ENCODE data around the gene C1orf87.

DNA sequence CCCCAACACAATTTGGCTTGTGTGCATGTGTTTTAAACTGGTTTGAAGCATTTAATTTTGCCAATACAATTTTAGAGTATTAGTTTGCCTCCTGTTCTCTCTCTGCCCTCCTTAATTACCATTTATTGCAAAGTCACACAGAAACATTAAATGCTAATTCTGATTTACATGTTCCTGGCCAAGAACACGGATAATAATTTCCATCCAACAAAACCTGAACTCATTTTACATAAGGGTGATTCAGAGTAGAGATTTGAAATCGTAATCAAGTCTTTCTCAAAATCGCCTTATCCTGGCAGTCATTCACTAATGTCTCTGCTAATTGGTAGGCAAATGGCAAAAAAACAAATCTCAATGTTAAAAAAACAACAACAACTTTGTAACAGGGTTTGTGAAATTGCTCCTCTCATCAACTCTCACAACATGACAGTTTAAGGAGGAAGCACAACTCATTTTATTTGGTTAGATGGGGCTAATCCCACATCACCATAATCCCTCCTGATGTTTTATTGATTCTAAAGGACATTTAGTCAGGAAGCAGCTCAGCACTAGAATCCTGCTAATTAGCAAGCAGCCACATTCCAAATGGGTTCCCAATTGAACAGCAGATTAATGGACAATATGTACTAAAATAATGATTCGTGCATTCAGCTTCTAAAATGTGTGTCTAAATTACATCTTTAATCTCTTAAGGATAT, 55.9 kb downstream of the C1orf87 start:
- TF ChIP-seq, protein P1, sequence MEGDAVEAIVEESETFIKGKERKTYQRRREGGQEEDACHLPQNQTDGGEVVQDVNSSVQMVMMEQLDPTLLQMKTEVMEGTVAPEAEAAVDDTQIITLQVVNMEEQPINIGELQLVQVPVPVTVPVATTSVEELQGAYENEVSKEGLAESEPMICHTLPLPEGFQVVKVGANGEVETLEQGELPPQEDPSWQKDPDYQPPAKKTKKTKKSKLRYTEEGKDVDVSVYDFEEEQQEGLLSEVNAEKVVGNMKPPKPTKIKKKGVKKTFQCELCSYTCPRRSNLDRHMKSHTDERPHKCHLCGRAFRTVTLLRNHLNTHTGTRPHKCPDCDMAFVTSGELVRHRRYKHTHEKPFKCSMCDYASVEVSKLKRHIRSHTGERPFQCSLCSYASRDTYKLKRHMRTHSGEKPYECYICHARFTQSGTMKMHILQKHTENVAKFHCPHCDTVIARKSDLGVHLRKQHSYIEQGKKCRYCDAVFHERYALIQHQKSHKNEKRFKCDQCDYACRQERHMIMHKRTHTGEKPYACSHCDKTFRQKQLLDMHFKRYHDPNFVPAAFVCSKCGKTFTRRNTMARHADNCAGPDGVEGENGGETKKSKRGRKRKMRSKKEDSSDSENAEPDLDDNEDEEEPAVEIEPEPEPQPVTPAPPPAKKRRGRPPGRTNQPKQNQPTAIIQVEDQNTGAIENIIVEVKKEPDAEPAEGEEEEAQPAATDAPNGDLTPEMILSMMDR (IDR thresholded peaks at IDR 0.05 in 8 of 11, conservative IDR thresholded peaks at IDR 0.05 in 3 of 11): no peak
- no peak for TF ChIP-seq POLR2A (IDR thresholded peaks at IDR 0.05)
- TF ChIP-seq POLR2AphosphoS5 (IDR thresholded peaks at IDR 0.05): no peak

All from spleen (tissue), 7 donors.